Mononuclear cell (primary cell): Measurements from ENCODE around the gene TMEM82. TPM values are rescaled to one million over a fixed set of nuclear protein-coding genes. Genes with fewer than 3 reads are reported as not detected.

Experiments used
- H3K27me3 ChIP-seq: 2 replicates; pipeline ENCODE4 v1.6.0; 2011; ENCODE audit warnings: low read length, control low read depth; ENCODE audit not compliant: insufficient read depth
- H3K4me1 ChIP-seq: 2 replicates; pipeline ENCODE4 v1.5.1; 2011; ENCODE audit warnings: mild to moderate bottlenecking, low read length, control low read depth; ENCODE audit not compliant: insufficient read depth
- H3K4me3 ChIP-seq: 2 replicates; pipeline ENCODE4 v1.5.1; 2011; ENCODE audit warnings: mild to moderate bottlenecking, low read length, moderate library complexity
- H3K9me3 ChIP-seq: 2 replicates; pipeline ENCODE4 v1.5.1; 2011; ENCODE audit warnings: low read depth, mild to moderate bottlenecking, control low read depth, low read length
- total RNA-seq: library from RNA; depleted of rRNA; stranded (reverse); fragments of >200 nt; gene quantifications from one replicate; pipeline ENCODE4 v1.2.3, GENCODE V29; 2012

The TMEM82 gene
- total RNA-seq, 1 donor: not detected

DNA sequence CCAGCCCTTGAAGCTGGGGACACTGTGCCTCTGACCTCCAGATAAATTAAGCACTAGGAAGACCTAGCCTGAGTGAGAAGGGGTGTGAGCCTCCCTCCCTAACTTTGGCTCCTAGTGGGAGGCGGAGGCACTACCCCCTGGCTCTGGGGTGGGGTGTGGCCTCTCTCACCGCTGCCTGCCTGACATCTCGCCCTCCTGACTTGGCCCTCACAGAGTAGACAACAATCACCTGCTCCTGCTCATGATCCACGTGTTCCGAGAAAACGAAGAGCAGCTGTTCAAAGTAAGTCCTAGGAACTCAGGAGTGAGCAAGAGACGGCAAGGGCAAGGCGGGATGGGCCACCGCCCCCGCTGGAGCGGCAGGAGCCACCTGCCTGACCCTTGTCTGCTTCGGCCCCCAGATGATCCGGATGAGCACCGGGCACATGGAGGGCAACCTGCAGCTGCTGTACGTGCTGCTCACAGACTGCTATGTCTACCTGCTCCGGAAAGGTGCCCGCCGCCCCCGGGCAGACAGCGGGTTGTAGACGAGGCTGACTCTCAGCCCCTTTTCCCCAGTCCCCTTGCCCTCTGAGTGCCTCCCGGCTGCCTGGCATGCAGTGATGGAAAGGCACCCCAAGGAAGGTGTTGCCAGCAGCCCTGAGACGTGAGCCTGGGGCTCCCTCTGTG, 14.3 kb upstream of the TMEM82 start:
- no peaks in the 10 kb centered on the region for H3K4me1 ChIP-seq
- H3K9me3 ChIP-seq: no peaks in the 10 kb centered on the region
- H3K27me3 ChIP-seq: no peaks in the 10 kb centered on the region
- no peak overlapping the region for H3K4me3 ChIP-seq

DNA sequence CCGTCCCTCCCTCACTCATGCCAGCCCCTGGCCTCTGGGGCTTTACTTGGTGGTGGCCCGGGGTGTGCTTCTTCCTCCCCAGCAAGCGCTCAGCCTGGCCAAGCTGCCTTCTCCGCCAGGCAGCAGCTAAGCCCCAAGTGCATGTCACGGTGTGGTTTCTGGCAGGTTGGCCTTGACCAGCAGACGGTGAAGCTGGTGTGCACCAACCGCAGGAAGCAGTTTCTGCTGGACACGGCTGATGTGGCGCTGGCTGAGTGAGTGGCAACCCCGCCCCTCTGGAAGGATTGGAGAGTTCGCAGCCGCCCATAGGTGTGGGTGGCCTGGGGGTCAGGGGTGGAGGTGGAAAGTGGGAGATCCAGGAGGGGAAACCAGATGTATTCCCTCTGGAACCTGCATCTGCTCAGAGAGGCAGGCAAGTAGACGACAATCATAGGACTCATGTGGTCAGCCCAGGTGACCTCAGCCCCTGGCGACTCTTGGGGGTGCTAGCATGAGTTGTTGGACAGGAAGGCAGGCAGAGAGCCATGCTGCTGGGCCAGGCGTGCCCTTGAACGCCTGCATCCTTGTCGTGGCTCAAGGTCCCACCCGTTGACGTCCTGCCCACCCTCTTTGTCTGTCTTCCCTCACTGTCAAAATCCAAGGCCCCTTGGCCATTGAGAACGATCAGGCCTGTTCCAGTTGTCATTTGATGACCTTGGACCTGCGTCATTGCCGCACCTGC, 13.2 kb upstream of the TMEM82 start:
- H3K27me3 ChIP-seq: no peaks in the 10 kb centered on the region
- H3K4me1 ChIP-seq: no peaks in the 10 kb centered on the region
- no peaks in the 10 kb centered on the region for H3K9me3 ChIP-seq
- H3K4me3 ChIP-seq: no peak overlapping the region

DNA sequence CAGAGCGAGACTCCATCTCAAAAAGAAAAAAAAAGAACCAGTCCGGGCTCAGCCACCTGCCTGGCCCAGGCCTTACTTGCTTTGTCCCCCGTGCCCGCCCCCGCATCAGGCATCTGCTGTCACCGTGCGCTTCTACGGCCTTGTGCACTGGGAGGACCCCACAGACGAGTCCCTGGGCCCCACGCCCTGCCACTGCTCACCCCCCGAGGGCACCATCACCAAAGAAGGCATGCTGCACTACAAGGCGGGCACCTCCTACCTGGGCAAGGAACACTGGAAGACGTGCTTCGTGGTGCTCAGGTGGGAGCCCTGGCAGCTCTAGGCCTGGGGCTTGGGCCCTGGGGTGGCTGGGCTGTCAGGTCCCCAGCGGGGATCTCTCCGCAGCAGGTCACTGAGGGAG, 11.9 kb upstream of the TMEM82 start:
- Histone ChIP-seq H3K4me1 (no peaks in the 10 kb centered on the region), H3K27me3 (no peaks in the 10 kb centered on the region), H3K4me3 (no peak overlapping the region), H3K9me3 (no peaks in the 10 kb centered on the region)

DNA sequence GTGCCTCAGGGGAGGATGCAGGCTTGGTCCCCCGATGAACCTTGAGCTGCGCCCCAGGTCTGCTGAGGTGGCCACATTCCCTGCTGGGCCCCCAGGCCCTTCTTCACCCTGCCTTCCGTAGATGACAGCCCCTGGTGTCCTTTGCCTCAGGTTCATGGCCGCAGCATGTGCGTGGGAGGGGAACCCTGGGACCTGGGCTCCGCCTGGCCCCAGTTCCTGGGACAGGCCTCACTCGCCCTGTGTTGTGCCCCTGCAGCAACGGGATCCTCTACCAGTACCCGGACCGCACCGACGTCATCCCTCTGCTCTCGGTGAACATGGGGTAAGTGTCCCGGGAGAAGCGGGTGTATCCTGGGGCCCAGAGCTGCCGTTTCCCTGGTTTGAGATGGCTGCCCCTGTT, 11.4 kb upstream of the TMEM82 start:
- Histone ChIP-seq H3K27me3 (no peaks in the 10 kb centered on the region), H3K9me3 (no peaks in the 10 kb centered on the region), H3K4me1 (no peaks in the 10 kb centered on the region), H3K4me3 (no peak overlapping the region)

DNA sequence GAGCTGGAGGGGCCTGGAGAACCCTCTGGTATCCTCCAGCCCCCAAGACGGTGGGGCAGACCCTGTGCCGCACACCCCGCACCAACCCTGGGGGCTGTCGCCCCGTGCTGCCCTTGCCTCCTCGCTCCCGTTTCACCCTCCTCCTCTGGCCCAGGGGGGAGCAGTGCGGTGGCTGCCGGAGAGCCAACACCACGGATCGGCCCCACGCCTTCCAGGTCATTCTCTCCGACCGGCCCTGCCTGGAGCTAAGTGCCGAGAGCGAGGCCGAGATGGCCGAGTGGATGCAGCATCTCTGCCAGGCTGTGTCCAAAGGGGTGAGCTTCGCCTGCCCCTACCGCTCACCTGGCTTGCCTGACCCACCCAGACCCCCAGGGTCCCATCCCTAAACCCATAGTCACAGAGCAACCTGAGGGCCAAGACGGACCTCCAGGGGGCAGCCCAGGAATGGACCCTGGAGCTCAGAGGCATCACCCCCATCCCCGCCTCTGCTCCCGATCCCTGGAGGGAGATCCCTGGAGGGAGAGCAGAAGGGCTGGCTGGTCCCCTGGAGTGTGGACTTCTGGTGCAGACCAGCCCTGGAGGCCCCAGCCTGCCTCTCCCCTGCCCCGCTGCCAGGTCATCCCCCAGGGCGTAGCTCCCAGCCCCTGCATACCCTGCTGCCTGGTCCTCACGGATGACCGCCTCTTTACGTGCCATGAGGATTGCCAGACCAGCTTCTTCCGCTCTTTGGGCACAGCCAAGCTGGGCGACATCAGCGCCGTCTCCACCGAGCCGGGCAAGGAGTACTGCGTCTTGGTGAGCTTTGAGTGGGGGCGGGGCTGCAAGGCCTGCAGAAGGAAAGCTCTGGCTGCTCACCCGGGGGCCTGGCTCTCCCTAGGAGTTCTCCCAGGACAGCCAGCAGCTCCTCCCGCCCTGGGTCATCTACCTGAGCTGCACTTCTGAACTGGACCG, 10.3 kb upstream of the TMEM82 start:
- H3K27me3 ChIP-seq: no peaks in the 10 kb centered on the region
- no peaks in the 10 kb centered on the region for H3K9me3 ChIP-seq
- H3K4me3 ChIP-seq: no peak overlapping the region

DNA sequence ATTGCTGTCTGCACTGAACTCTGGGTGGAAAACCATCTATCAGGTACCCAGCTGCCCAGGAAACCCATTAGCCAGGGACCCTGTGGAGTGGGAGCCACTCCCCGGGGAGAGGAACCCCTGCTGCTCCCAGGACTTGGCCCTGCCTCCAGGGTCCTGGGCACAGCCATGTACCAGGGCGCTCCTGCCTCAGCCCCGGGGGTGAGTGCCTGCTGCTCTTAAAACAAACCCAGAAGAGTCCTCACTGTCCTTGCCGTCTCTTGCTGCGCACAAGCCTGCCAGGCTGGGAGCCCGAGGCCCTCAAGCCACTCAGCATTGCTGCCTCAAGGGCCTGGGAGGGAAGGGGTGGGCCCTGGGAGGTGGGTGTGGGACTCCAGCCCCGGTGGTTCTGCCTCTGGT, 9.6 kb upstream of the TMEM82 start:
- no peaks in the 10 kb centered on the region for H3K9me3 ChIP-seq
- no peaks in the 10 kb centered on the region for H3K4me1 ChIP-seq

More for the DNA sequence above, 10.3 kb upstream of the TMEM82 start:
- H3K4me1 ChIP-seq: no peaks in the 10 kb centered on the region

DNA sequence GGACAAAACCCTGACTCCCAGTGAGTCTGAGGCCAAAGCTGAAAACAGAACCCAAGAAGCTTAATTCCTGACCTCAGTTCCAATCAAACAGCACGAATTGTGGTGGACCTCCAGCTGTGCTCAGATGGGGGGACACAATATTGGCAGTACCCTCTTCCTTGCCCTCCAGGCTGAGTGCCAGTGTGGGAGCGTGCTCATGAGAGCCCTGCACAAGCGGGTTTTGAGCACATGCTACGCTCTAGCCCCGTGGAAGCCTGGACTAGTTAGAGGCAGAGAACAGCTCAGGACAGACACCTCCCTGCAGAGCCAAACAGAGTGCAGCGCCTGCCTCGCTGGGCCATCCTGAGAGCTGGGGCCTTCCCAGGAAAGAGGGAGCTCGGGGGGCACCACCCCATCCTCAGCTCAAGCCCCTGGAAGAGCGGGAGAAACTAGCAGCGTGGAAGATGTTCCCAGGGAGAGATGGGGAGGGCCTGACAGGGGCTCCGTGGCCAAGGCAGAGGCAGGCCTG, 9.0 kb upstream of the TMEM82 start:
- H3K4me3 ChIP-seq: no peak overlapping the region
- no peaks in the 10 kb centered on the region for H3K27me3 ChIP-seq
- H3K9me3 ChIP-seq: no peaks in the 10 kb centered on the region
- H3K4me1 ChIP-seq: no peaks in the 10 kb centered on the region

More for the DNA sequence above, 9.6 kb upstream of the TMEM82 start:
- Histone ChIP-seq H3K27me3 (no peaks in the 10 kb centered on the region), H3K4me3 (no peak overlapping the region)

DNA sequence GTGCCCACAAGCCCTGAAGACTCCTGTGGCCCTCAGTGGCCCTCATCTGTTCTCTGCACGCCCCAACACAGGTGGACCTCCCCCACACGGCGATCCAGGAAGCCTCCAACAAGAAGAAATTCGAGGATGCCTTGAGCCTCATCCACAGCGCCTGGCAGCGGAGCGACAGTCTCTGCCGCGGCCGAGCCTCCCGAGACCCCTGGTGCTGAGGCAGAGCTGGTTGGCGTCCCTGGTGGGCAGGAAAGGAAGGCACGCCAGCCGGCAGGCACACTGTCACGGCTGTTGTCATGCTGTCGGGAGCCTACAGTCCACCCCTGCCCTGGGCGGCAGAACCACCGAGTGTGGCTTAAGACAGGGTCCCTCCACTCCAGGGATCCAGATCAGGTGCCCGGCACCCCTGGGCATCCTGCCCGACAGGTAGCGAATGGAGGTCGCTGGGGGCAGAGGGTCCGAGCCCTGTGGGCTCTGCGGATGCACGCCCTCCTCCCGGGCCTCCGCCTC, 8.5 kb upstream of the TMEM82 start:
- Histone ChIP-seq H3K27me3 (no peaks in the 10 kb centered on the region), H3K4me1 (no peaks in the 10 kb centered on the region), H3K9me3 (no peaks in the 10 kb centered on the region), H3K4me3 (no peak overlapping the region)

DNA sequence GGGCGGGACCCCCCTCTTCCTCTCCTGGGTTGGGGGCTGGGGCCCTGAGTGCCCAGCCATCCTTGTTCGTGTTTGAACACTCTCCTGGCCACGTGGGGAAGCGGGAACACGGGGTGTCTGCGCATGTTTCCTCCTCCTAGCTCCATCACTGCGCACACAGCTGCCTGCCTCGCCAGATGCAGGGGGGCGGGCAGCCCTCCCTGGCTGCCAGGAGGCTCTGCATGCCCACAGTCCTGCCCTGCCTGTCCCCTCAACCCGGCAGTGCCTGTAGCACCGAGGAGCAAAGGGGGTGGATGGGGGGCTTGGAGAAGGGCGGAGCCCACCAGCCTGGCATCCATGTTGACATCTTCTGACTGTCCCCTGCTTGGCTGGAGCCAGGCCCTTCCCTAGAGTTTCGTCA, 8.0 kb upstream of the TMEM82 start:
- Histone ChIP-seq H3K9me3 (no peaks in the 10 kb centered on the region), H3K27me3 (no peaks in the 10 kb centered on the region), H3K4me3 (no peak overlapping the region), H3K4me1 (no peaks in the 10 kb centered on the region)

DNA sequence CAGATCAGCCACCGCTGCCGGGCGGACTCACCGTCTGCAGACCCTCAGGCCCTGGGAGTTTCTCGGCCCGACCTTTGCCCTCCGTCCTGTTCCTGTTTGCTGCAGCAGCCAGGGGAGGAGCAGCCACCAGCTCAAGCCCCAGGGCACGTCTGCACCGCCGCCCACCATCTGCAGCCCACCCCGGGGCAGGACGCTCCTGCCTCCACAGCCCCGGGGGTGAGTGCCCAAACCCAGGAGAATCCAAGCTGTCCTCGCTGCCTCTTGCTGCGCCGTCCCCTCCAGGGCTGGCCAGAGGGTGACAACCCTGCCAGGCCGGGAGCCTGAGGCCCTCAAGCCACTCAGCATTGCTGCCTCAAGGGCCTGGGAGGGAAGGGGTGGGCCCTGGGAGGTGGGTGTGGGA, 7.4 kb upstream of the TMEM82 start:
- no peaks in the 10 kb centered on the region for H3K9me3 ChIP-seq
- no peaks in the 10 kb centered on the region for H3K4me1 ChIP-seq
- H3K27me3 ChIP-seq: no peaks in the 10 kb centered on the region
- H3K4me3 ChIP-seq: no peak overlapping the region

DNA sequence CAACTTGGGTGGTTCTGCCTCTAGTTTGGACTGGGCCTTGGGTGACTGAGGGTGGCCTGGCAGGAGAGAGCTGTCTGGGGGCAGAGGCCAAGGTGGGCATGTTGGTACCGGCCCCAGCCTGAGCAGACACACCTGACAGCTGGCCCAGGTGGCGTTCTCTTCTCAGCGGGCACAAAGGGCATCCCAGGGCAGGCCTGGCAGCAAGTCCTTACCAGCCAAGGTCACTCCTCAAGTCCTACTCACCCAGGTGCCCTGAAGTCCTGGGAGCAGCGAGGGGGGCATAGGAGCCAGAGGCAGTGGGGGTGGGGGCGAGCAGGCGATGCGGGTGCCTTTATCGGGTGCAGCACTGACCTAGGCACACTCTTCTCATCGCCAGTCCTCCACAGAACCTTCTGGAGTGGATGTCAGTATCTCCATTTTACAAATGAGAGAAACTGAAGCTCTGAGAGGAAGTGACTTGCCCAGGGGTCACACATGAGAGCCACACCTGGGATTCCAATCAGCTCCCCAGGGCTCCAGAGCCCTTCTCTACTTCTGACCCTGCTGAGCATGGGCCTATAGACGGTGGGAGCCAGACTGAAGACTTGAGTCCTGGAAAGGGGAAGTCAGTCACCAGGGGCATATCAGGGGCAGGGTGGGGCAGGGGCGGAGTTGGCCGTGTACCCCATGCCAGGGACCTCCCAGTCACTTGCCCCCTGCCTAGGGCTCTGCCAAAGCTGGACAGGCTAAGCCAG, 6.8 kb upstream of the TMEM82 start:
- Histone ChIP-seq H3K4me1 (no peaks in the 10 kb centered on the region), H3K9me3 (no peaks in the 10 kb centered on the region), H3K27me3 (no peaks in the 10 kb centered on the region), H3K4me3 (no peak overlapping the region)

DNA sequence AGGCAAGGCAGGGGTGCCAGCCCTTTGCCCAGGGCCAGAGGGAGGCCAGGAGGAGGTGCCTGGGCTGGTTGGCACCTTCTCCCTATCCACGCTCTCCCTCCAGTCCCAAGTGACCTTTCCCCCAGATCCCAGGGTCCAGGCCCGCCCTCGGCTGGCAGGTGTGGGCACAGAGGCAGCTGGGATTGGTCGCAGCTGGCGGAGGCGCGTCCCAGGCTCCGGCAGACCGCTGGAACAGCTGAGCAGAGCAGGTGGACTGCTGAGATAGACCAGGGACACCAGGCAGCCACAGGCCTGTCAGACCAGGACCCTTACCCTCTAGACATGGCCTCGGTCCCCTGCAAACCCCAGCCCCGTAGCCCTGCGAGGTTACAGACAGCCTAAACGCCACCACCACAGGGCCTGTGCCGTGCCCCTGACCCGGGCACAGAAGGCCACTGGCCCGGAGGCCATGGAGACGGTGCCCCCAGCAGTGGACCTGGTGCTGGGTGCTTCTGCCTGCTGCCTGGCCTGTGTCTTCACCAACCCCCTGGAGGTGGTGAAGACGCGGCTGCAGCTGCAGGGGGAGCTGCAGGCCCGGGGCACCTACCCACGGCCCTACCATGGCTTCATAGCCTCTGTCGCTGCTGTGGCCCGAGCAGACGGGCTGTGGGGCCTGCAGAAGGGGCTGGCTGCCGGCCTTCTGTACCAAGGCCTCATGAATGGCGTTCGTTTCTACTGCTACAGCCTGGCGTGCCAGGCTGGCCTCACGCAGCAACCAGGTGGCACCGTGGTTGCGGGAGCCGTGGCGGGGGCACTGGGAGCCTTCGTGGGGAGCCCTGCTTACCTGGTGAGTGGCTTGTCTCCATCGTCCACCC, 6.0 kb upstream of the TMEM82 start, which contains the start of gene SLC25A34:
SLC25A34 (plus strand) TSS at position 221 of the 854 bp plus-strand sequence; CDS start at position 449, 228 bp downstream.
- H3K9me3 ChIP-seq: no peaks in the 10 kb centered on the region
- no peaks in the 10 kb centered on the region for H3K27me3 ChIP-seq
- H3K4me3 ChIP-seq: no peak within 1 kb of the TSS
- H3K4me1 ChIP-seq: no peaks in the 10 kb centered on the region

DNA sequence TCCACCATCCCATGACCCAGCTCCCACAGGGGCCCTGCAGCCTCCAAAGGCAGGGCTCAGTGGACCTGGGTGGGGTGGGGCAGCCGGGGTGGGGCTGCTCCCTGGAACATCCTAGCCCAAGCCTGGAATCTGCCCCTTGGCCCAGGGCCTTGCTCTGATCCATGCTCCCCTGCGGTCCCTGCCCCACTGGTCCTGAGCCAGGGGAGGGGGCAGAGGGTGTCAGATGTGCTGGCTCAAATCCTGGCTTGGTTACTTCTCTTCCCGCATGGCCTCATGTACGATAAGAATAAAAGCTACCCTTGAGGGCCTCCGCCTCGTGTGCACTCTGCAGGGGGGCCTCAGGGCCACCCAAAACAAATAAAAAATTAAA, 5.4 kb upstream of the TMEM82 start:
- H3K27me3 ChIP-seq: no peaks in the 10 kb centered on the region
- no peaks in the 10 kb centered on the region for H3K4me1 ChIP-seq
- H3K9me3 ChIP-seq: no peaks in the 10 kb centered on the region
- H3K4me3 ChIP-seq: no peak overlapping the region
